Measurements from ENCODE around the gene ORAI3. TPM values are rescaled to one million over a fixed set of nuclear protein-coding genes. Genes with fewer than 3 reads are reported as not detected.

The ORAI3 gene
- total RNA-seq, 1 experiment from 2014 or later: 34.0 TPM

- Histone ChIP-seq H2AFZ (ENCODE audit: low read length) (no peak overlapping the region), H3K79me2 (ENCODE audit: low read length) (peaks cover 14% of the 10 kb centered on the region), H3K27me3 (ENCODE audit: low read length) (no peaks in the 10 kb centered on the region), H3K9me2 (replicated peaks; ENCODE audit: insufficient read depth, low read length) (no peaks in the 10 kb centered on the region), H3K4me2 (ENCODE audit: low read depth, low read length, poor library complexity, severe bottlenecking) (no peak overlapping the region), H3K36me3 (ENCODE audit: insufficient read depth, low read length) (peaks cover 12% of the 10 kb centered on the region; the same call in 1 of the 2 replicates), H3K9me3 (ENCODE audit: low read length) (no peaks in the 10 kb centered on the region), H3K27ac (ENCODE audit: low read length) (no peak overlapping the region), H3K9ac (ENCODE audit: low read length) (0 out of 2 replicates have a peak overlapping the region, but pooled peaks have one; percentile 15), H4K20me1 (ENCODE audit: insufficient read depth, low read depth, low read length) (no peaks in the 10 kb centered on the region), H3K4me3 (ENCODE audit: low read length) (no peak overlapping the region), H3K4me1 (ENCODE audit: low read length) (peaks cover 22% of the 10 kb centered on the region)
- no peak for DNase-seq
These were observed 22.7 kb upstream of the ORAI3 start for GRCh38 chr16:30925995-30926811.

GRCh38 chr16:30926937-30927788 is 21.7 kb upstream of the ORAI3 start:
- H3K27me3 ChIP-seq (ENCODE audit: low read length): no peaks in the 10 kb centered on the region
- no peak for DNase-seq
- H3K4me3 ChIP-seq (ENCODE audit: low read length): no peak overlapping the region
- peaks cover 14% of the 10 kb centered on the region for H3K4me1 ChIP-seq (ENCODE audit: low read length)
- H3K9me2 ChIP-seq (replicated peaks; ENCODE audit: insufficient read depth, low read length): no peaks in the 10 kb centered on the region
- H3K9me3 ChIP-seq (ENCODE audit: low read length): no peaks in the 10 kb centered on the region
- H2AFZ ChIP-seq (ENCODE audit: low read length): no peak overlapping the region
- peaks cover 14% of the 10 kb centered on the region for H3K79me2 ChIP-seq (ENCODE audit: low read length)
- H3K27ac ChIP-seq (ENCODE audit: low read length): no peak overlapping the region
- peaks cover 12% of the 10 kb centered on the region; the same call in 1 of the 2 replicates for H3K36me3 ChIP-seq (ENCODE audit: insufficient read depth, low read length)
- no peak overlapping the region for H3K4me2 ChIP-seq (ENCODE audit: low read depth, low read length, poor library complexity, severe bottlenecking)
- H4K20me1 ChIP-seq (ENCODE audit: insufficient read depth, low read depth, low read length): no peaks in the 10 kb centered on the region
- 0 out of 2 replicates have a peak overlapping the region, but pooled peaks have one; percentile 15 for H3K9ac ChIP-seq (ENCODE audit: low read length)

GRCh38 chr16:30927789-30928378 is 21.0 kb upstream of the ORAI3 start:
- peaks cover 12% of the 10 kb centered on the region; the same call in 1 of the 2 replicates for H3K36me3 ChIP-seq (ENCODE audit: insufficient read depth, low read length)
- no peaks in the 10 kb centered on the region for H3K27me3 ChIP-seq (ENCODE audit: low read length)
- H3K9me3 ChIP-seq (ENCODE audit: low read length): no peaks in the 10 kb centered on the region
- DNase-seq: peak; percentile 89
- no peak overlapping the region for H3K4me3 ChIP-seq (ENCODE audit: low read length)
- H3K4me1 ChIP-seq (ENCODE audit: low read length): peaks cover 13% of the 10 kb centered on the region
- H4K20me1 ChIP-seq (ENCODE audit: insufficient read depth, low read depth, low read length): no peaks in the 10 kb centered on the region
- no peak overlapping the region for H3K27ac ChIP-seq (ENCODE audit: low read length)
- H3K9ac ChIP-seq (ENCODE audit: low read length): no peak overlapping the region
- no peaks in the 10 kb centered on the region for H3K9me2 ChIP-seq (replicated peaks; ENCODE audit: insufficient read depth, low read length)
- H3K4me2 ChIP-seq (ENCODE audit: low read depth, low read length, poor library complexity, severe bottlenecking): no peak overlapping the region
- H2AFZ ChIP-seq (ENCODE audit: low read length): no peak overlapping the region
- H3K79me2 ChIP-seq (ENCODE audit: low read length): peaks cover 14% of the 10 kb centered on the region

GRCh38 chr16:30928390-30928789 is 20.5 kb upstream of the ORAI3 start:
- H3K4me2 ChIP-seq (ENCODE audit: low read depth, low read length, poor library complexity, severe bottlenecking): no peak overlapping the region

GRCh38 chr16:30929167-30929566 is 19.7 kb upstream of the ORAI3 start:
- Histone ChIP-seq H3K4me3 (ENCODE audit: low read length) (no peak overlapping the region), H3K9me2 (replicated peaks; ENCODE audit: insufficient read depth, low read length) (no peaks in the 10 kb centered on the region), H2AFZ (ENCODE audit: low read length) (no peak overlapping the region), H3K27ac (ENCODE audit: low read length) (no peak overlapping the region), H3K79me2 (ENCODE audit: low read length) (peaks cover 14% of the 10 kb centered on the region), H3K36me3 (ENCODE audit: insufficient read depth, low read length) (peaks cover 12% of the 10 kb centered on the region; the same call in 1 of the 2 replicates), H3K27me3 (ENCODE audit: low read length) (no peaks in the 10 kb centered on the region), H4K20me1 (ENCODE audit: insufficient read depth, low read depth, low read length) (no peaks in the 10 kb centered on the region), H3K4me2 (ENCODE audit: low read depth, low read length, poor library complexity, severe bottlenecking) (no peak overlapping the region), H3K4me1 (ENCODE audit: low read length) (peaks cover 13% of the 10 kb centered on the region), H3K9ac (ENCODE audit: low read length) (no peak overlapping the region), H3K9me3 (ENCODE audit: low read length) (no peaks in the 10 kb centered on the region)
- no peak for DNase-seq

More at GRCh38 chr16:30928390-30928789, 20.5 kb upstream of the ORAI3 start:
- no peaks in the 10 kb centered on the region for H3K9me2 ChIP-seq (replicated peaks; ENCODE audit: insufficient read depth, low read length)
- H3K27ac ChIP-seq (ENCODE audit: low read length): no peak overlapping the region
- H3K9ac ChIP-seq (ENCODE audit: low read length): no peak overlapping the region
- H3K4me1 ChIP-seq (ENCODE audit: low read length): peaks cover 13% of the 10 kb centered on the region
- H3K4me3 ChIP-seq (ENCODE audit: low read length): no peak overlapping the region
- peaks cover 14% of the 10 kb centered on the region for H3K79me2 ChIP-seq (ENCODE audit: low read length)
- no peak overlapping the region for H2AFZ ChIP-seq (ENCODE audit: low read length)
- no peaks in the 10 kb centered on the region for H3K9me3 ChIP-seq (ENCODE audit: low read length)
- no peaks in the 10 kb centered on the region for H4K20me1 ChIP-seq (ENCODE audit: insufficient read depth, low read depth, low read length)
- H3K27me3 ChIP-seq (ENCODE audit: low read length): no peaks in the 10 kb centered on the region
- DNase-seq: no peak
- peaks cover 12% of the 10 kb centered on the region; the same call in 1 of the 2 replicates for H3K36me3 ChIP-seq (ENCODE audit: insufficient read depth, low read length)

- Histone ChIP-seq H3K9me3 (ENCODE audit: low read length) (no peaks in the 10 kb centered on the region), H3K4me3 (ENCODE audit: low read length) (no peak overlapping the region), H3K4me1 (ENCODE audit: low read length) (peaks cover 5% of the 10 kb centered on the region), H4K20me1 (ENCODE audit: insufficient read depth, low read depth, low read length) (no peaks in the 10 kb centered on the region), H3K79me2 (ENCODE audit: low read length) (peaks cover 6% of the 10 kb centered on the region; the same call in 1 of the 2 replicates), H3K4me2 (ENCODE audit: low read depth, low read length, poor library complexity, severe bottlenecking) (no peak overlapping the region), H2AFZ (ENCODE audit: low read length) (no peak overlapping the region), H3K27me3 (ENCODE audit: low read length) (no peaks in the 10 kb centered on the region), H3K9ac (ENCODE audit: low read length) (no peak overlapping the region), H3K36me3 (ENCODE audit: insufficient read depth, low read length) (peaks cover 12% of the 10 kb centered on the region; the same call in 1 of the 2 replicates), H3K27ac (ENCODE audit: low read length) (no peak overlapping the region), H3K9me2 (replicated peaks; ENCODE audit: insufficient read depth, low read length) (no peaks in the 10 kb centered on the region)
- no peak for DNase-seq
These were observed 18.7 kb upstream of the ORAI3 start for GRCh38 chr16:30930160-30930571.

- H3K9ac ChIP-seq (ENCODE audit: low read length): no peak overlapping the region
- no peak overlapping the region for H3K4me3 ChIP-seq (ENCODE audit: low read length)
- no peak overlapping the region for H2AFZ ChIP-seq (ENCODE audit: low read length)
- H3K79me2 ChIP-seq (ENCODE audit: low read length): 0 out of 2 replicates have a peak, but pooled peaks cover 3% of the 10 kb centered on the region
- H3K9me3 ChIP-seq (ENCODE audit: low read length): no peaks in the 10 kb centered on the region
- no peak overlapping the region for H3K27ac ChIP-seq (ENCODE audit: low read length)
- H3K4me1 ChIP-seq (ENCODE audit: low read length): peaks cover 3% of the 10 kb centered on the region; the same call in 1 of the 2 replicates
- no peak for DNase-seq
- no peaks in the 10 kb centered on the region for H3K9me2 ChIP-seq (replicated peaks; ENCODE audit: insufficient read depth, low read length)
- no peaks in the 10 kb centered on the region for H4K20me1 ChIP-seq (ENCODE audit: insufficient read depth, low read depth, low read length)
- peaks cover 12% of the 10 kb centered on the region; the same call in 1 of the 2 replicates for H3K36me3 ChIP-seq (ENCODE audit: insufficient read depth, low read length)
- no peak overlapping the region for H3K4me2 ChIP-seq (ENCODE audit: low read depth, low read length, poor library complexity, severe bottlenecking)
- H3K27me3 ChIP-seq (ENCODE audit: low read length): no peaks in the 10 kb centered on the region
These were observed 17.7 kb upstream of the ORAI3 start for GRCh38 chr16:30931068-30931650.

Measured in Karpas-422 (cell line).